MM.1S (cell line): Measurements from ENCODE around the gene GEMIN2.

ENCODE experiments used
- DNase-seq: peaks from one replicate; pipeline ENCODE4 v3.0.0-alpha.2; 2015
- H2AFZ ChIP-seq: fragments of 300-600 bp; sonication (generic); 2 replicates; pipeline ENCODE4 v1.6.0; 2016; ENCODE audit warnings: antibody characterized with exemption, low read length
- H3F3A ChIP-seq: fragments of 300-600 bp; sonication (generic); 2 replicates; pipeline ENCODE4 v1.6.1; 2016; ENCODE audit warnings: mild to moderate bottlenecking, antibody characterized with exemption, low read length, moderate library complexity, mixed read lengths; ENCODE audit not compliant: insufficient read depth
- H3K27ac ChIP-seq: fragments of 300-600 bp; sonication (generic); 2 replicates; pipeline ENCODE4 v1.5.1; 2016; ENCODE audit warnings: mild to moderate bottlenecking, low read length
- H3K27me3 ChIP-seq: fragments of 300-600 bp; sonication (generic); replicated peaks from 2 replicates; pipeline ENCODE4 v1.6.0; 2016; ENCODE audit warnings: low read length; ENCODE audit not compliant: insufficient read depth
- H3K36me3 ChIP-seq: fragments of 300-600 bp; sonication (generic); replicated peaks from 2 replicates; pipeline ENCODE4 v1.6.1; 2016; ENCODE audit warnings: mild to moderate bottlenecking, low read length, mixed read lengths; ENCODE audit not compliant: insufficient read depth
- H3K4me1 ChIP-seq: fragments of 300-600 bp; sonication (generic); 2 replicates; pipeline ENCODE4 v1.6.1; 2016; ENCODE audit warnings: low read length, mixed read lengths
- H3K4me2 ChIP-seq: fragments of 300-600 bp; sonication (generic); 2 replicates; pipeline ENCODE4 v1.6.0; 2016; ENCODE audit warnings: low read depth, low read length
- H3K4me3 ChIP-seq: fragments of 300-600 bp; sonication (generic); 2 replicates; pipeline ENCODE4 v1.5.1; 2016; ENCODE audit warnings: low read length, mixed read lengths
- H3K79me2 ChIP-seq: fragments of 300-600 bp; sonication (generic); 2 replicates; pipeline ENCODE4 v1.6.1; 2016; ENCODE audit warnings: mixed run types, low read length, mixed read lengths
- H3K9ac ChIP-seq: fragments of 300-600 bp; sonication (generic); 2 replicates; pipeline ENCODE4 v1.6.1; 2016; ENCODE audit warnings: low read length, mixed read lengths
- H3K9me2 ChIP-seq: fragments of 300-600 bp; sonication (generic); replicated peaks from 2 replicates; pipeline ENCODE4 v1.6.1; 2016; ENCODE audit warnings: mild to moderate bottlenecking, low read length, mixed read lengths; ENCODE audit not compliant: insufficient read depth
- H3K9me3 ChIP-seq: fragments of 300-600 bp; sonication (generic); replicated peaks from 2 replicates; pipeline ENCODE4 v1.6.1; 2016; ENCODE audit warnings: mild to moderate bottlenecking, low read length, mixed read lengths; ENCODE audit not compliant: insufficient read depth
- H4K20me1 ChIP-seq: fragments of 300-600 bp; sonication (generic); 2 replicates; pipeline ENCODE4 v1.6.1; 2016; ENCODE audit warnings: mild to moderate bottlenecking, low read length, moderate library complexity, mixed read lengths; ENCODE audit not compliant: insufficient read depth
- EZH2 ChIP-seq: fragments of 300-600 bp; sonication (generic); optimal IDR thresholded peaks from 2 replicates; pipeline ENCODE3; 2017; ENCODE audit warnings: low read depth, mild to moderate bottlenecking, antibody characterized with exemption, low read length, mixed read lengths
- EZH2phosphoT487 ChIP-seq: fragments of 300-600 bp; sonication (generic); IDR thresholded peaks from 2 replicates; pipeline ENCODE4 v1.6.1; 2018; ENCODE audit warnings: antibody characterized with exemption, low read length
- TF ChIP-seq, protein P1 (sequence below): fragments of 300-600 bp; sonication (generic); IDR thresholded peaks from 2 replicates; pipeline ENCODE4 v1.5.1; 2016; ENCODE audit warnings: antibody characterized with exemption, low read length, mixed read lengths

Gene GEMIN2

DNA sequence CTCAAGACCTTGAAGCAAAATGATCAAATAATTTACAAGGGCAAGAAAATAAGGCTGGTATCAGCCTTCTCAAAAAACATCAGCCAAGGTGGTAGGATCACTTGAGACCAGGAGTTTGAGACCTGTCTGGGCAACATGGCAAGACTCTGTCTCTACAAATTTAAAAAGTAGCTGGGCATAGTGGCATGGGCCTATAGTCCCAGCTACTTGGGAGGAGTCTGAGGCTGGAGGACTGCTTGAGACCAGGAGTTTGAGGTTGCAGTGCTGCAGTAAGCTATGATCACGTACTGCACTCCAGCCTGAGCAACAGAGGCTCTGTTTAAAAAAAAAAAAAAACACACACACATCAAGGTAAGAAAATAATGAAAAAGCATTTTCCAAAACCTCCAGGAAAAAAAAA, 33.2 kb upstream of the GEMIN2 start:
- Histone ChIP-seq H2AFZ (no peak overlapping the region), H3K79me2 (no peaks in the 10 kb centered on the region), H3K9me3 (no peaks in the 10 kb centered on the region), H3K27ac (no peak overlapping the region), H3K36me3 (no peaks in the 10 kb centered on the region), H3K4me3 (no peak overlapping the region), H3K9me2 (no peaks in the 10 kb centered on the region), H3K27me3 (no peaks in the 10 kb centered on the region), H3K4me1 (no peaks in the 10 kb centered on the region), H3F3A (no peaks in the 10 kb centered on the region), H3K9ac (no peak overlapping the region), H4K20me1 (no peaks in the 10 kb centered on the region), H3K4me2 (no peak overlapping the region)
- no peak for DNase-seq
- TF ChIP-seq, protein P1, sequence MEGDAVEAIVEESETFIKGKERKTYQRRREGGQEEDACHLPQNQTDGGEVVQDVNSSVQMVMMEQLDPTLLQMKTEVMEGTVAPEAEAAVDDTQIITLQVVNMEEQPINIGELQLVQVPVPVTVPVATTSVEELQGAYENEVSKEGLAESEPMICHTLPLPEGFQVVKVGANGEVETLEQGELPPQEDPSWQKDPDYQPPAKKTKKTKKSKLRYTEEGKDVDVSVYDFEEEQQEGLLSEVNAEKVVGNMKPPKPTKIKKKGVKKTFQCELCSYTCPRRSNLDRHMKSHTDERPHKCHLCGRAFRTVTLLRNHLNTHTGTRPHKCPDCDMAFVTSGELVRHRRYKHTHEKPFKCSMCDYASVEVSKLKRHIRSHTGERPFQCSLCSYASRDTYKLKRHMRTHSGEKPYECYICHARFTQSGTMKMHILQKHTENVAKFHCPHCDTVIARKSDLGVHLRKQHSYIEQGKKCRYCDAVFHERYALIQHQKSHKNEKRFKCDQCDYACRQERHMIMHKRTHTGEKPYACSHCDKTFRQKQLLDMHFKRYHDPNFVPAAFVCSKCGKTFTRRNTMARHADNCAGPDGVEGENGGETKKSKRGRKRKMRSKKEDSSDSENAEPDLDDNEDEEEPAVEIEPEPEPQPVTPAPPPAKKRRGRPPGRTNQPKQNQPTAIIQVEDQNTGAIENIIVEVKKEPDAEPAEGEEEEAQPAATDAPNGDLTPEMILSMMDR, result no peak
- TF ChIP-seq EZH2, result no peak
- no peak for TF ChIP-seq EZH2phosphoT487

DNA sequence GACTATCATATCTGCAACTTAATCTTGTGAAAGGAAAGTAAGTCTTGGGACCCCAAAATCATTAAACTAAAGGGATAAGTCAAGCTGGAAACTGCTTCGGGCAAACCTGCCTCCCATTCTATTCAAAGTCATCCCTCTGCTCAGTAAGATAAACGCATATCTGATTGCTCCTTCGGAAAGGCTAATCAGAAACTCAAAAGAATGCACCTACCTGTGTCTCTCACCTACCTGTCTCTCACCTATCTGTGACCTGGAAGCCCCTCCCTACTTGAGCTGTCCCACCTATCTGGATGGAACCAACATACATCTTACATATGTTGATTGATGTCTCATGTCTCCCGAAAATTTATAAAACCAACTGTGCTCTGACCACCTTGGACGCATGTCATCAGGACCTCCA, 31.0 kb upstream of the GEMIN2 start:
- Histone ChIP-seq H3K4me1 (no peaks in the 10 kb centered on the region), H3K9me2 (no peaks in the 10 kb centered on the region), H3K4me3 (no peak overlapping the region), H3K36me3 (no peaks in the 10 kb centered on the region), H3K27me3 (no peaks in the 10 kb centered on the region), H3K27ac (no peak overlapping the region), H3F3A (no peaks in the 10 kb centered on the region), H3K9me3 (no peaks in the 10 kb centered on the region), H3K9ac (no peak overlapping the region), H3K79me2 (no peaks in the 10 kb centered on the region), H2AFZ (no peak overlapping the region), H3K4me2 (no peak overlapping the region), H4K20me1 (no peaks in the 10 kb centered on the region)
- TF ChIP-seq EZH2 (no peak), EZH2phosphoT487 (no peak)
- TF ChIP-seq, protein P1, result no peak
- DNase-seq, result no peak

DNA sequence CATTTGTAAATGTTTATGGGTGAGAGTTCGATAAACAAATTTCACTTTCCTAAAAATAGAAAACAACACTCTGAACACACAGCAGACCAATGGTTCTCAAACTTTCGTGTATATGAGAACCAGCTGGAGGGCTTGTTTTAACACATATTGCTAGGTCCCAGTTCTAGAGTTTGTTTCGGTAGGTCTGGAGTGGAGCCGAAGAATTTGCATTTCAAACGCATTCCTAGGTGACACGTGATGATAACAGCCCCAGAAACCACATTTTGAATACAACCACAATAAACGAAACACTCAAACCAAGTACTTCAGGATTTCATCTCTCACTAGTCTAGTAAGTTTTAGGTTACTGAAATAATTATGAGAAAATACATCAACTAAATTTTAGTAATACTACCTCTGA, 28.2 kb upstream of the GEMIN2 start:
- Histone ChIP-seq H3K27ac (no peak overlapping the region), H3F3A (no peaks in the 10 kb centered on the region), H3K9me2 (no peaks in the 10 kb centered on the region), H3K79me2 (no peaks in the 10 kb centered on the region), H3K4me1 (no peaks in the 10 kb centered on the region), H3K36me3 (no peaks in the 10 kb centered on the region), H3K27me3 (no peaks in the 10 kb centered on the region), H3K4me3 (no peak overlapping the region), H2AFZ (no peak overlapping the region), H3K9ac (no peak overlapping the region), H3K4me2 (no peak overlapping the region), H4K20me1 (no peaks in the 10 kb centered on the region), H3K9me3 (no peaks in the 10 kb centered on the region)
- TF ChIP-seq, protein P1, result no peak
- TF ChIP-seq EZH2, result no peak
- no peak for TF ChIP-seq EZH2phosphoT487
- no peak for DNase-seq
